A673 (cell line): ENCODE results near the gene EHF.

Experiments used
- EZH2 ChIP-seq: fragments of 200-600 bp; sonication (generic); IDR thresholded peaks from 2 replicates; pipeline ENCODE4 v1.6.1; 2017; ENCODE audit warnings: borderline replicate concordance, low read depth, mild to moderate bottlenecking, mixed read lengths, antibody characterized with exemption, low read length; ENCODE audit not compliant: poor library complexity, severe bottlenecking
- TF ChIP-seq, protein P1 (sequence below): fragments of 300-800, 200-600 bp; sonication (generic); conservative IDR thresholded peaks from 2 replicates; pipeline ENCODE4 v1.5.1; 2017; ENCODE audit warnings: low read depth, mild to moderate bottlenecking, antibody characterized with exemption, low read length, moderate library complexity, mixed read lengths

DNA sequence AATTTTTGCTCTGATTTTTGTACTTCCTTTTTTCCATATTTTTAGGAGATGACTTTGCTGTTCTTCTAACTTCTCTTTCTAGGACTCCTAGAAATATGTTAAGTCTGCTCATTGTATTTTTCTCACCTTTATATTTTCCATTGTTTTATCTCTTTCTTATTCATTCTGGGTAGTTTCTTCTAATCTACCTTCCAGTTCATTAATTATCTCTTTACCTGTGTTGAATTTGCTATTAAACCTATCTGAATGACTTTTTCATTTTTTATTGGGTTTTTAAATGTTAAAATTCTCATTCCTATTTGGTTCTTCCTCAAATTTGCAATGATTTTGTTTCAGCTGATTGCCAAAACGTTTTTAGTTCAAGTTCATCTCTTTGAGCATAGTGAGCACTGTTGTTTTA lies 27.8 kb upstream of the EHF start:
- TF ChIP-seq, protein P1, sequence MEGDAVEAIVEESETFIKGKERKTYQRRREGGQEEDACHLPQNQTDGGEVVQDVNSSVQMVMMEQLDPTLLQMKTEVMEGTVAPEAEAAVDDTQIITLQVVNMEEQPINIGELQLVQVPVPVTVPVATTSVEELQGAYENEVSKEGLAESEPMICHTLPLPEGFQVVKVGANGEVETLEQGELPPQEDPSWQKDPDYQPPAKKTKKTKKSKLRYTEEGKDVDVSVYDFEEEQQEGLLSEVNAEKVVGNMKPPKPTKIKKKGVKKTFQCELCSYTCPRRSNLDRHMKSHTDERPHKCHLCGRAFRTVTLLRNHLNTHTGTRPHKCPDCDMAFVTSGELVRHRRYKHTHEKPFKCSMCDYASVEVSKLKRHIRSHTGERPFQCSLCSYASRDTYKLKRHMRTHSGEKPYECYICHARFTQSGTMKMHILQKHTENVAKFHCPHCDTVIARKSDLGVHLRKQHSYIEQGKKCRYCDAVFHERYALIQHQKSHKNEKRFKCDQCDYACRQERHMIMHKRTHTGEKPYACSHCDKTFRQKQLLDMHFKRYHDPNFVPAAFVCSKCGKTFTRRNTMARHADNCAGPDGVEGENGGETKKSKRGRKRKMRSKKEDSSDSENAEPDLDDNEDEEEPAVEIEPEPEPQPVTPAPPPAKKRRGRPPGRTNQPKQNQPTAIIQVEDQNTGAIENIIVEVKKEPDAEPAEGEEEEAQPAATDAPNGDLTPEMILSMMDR = no peak
- no peak for TF ChIP-seq EZH2
